Measurements from ENCODE around the gene BAIAP3.

DNA sequence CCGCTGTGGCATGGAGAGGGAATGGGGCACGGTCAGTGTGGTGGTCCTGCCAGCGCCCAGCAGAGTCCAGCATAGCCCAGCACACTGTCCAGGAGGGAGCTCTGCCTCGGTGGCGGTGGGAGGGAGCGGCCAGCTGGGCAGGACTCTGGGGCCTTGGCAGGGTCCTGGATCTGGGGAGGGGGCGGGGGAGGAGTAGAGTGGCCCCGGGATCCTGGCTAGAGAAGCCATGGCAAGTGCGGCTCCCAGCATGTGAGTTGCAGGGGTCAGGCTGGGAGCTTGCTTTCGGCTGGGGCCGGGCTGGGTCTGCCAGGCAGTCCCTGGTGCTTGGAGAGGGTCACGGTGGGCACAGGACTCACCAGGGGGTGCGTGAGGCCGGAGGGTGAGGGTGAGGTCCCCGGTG, 22.1 kb downstream of the BAIAP3 start:
- no peak for TF ChIP-seq EZH2 (IDR thresholded peaks at IDR 0.05; ENCODE audit: borderline replicate concordance, low read depth, low read length, severe bottlenecking)
- TF ChIP-seq, protein P1, sequence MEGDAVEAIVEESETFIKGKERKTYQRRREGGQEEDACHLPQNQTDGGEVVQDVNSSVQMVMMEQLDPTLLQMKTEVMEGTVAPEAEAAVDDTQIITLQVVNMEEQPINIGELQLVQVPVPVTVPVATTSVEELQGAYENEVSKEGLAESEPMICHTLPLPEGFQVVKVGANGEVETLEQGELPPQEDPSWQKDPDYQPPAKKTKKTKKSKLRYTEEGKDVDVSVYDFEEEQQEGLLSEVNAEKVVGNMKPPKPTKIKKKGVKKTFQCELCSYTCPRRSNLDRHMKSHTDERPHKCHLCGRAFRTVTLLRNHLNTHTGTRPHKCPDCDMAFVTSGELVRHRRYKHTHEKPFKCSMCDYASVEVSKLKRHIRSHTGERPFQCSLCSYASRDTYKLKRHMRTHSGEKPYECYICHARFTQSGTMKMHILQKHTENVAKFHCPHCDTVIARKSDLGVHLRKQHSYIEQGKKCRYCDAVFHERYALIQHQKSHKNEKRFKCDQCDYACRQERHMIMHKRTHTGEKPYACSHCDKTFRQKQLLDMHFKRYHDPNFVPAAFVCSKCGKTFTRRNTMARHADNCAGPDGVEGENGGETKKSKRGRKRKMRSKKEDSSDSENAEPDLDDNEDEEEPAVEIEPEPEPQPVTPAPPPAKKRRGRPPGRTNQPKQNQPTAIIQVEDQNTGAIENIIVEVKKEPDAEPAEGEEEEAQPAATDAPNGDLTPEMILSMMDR (IDR thresholded peaks at IDR 0.05; ENCODE audit: borderline replicate concordance, extremely low read depth, low read length, poor library complexity, severe bottlenecking) = no peak
